Stimulated activated CD8-positive, alpha-beta memory T cell treated with anti-CD3 and anti-CD28 coated beads, Interleukin-4, amount 100 ng/mL, for 4 hours (primary cell): ENCODE measurements around the gene PARP8.
"Not testable (repeated sequence)": the region's sequence is repeated elsewhere in the genome, so short reads cannot be mapped to it uniquely, and the experiment has no call there.

Experiments
- DNase-seq, 2 donors: peaks; one replicate each; pipeline ENCODE4 v3.0.0-alpha.2; 2020; ENCODE audit warnings: low read depth in 2 of 2, low spot score in 1 of 2

PARP8 gene

GRCh38 chr5:50767588-50767987 is 101.2 kb downstream of the PARP8 start:
- DNase-seq = no peak

GRCh38 chr5:50768634-50769033 is 102.2 kb downstream of the PARP8 start:
- no peak for DNase-seq

- DNase-seq = no peak
Observed at GRCh38 chr5:50770441-50770840, 104.0 kb downstream of the PARP8 start.

GRCh38 chr5:50774446-50775175 is 108.2 kb downstream of the PARP8 start:
- not testable (repeated sequence) for DNase-seq

DNA sequence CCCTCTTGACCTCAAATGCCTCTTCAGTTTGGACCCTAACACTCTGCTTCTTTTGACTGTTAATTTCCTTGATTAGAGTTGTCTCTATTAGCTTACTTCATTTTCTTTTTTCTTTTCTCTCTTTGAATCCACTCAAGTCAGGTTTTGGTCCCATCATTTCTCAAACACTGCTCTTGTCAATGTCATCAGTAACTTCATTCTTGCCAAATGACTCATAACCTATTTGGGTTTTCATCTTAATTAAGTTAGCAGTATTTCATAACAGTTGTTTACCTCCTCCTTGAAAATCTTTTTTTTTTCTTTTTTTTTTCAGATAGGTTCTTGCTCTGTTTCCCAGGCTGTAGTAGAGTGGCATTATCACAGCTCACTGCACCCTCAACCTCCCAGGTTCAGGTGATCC is 119.6 kb downstream of the PARP8 start:
- DNase-seq = no peak

- DNase-seq = no peak
Observed at GRCh38 chr5:50791813-50792212, 125.4 kb downstream of the PARP8 start.

DNA sequence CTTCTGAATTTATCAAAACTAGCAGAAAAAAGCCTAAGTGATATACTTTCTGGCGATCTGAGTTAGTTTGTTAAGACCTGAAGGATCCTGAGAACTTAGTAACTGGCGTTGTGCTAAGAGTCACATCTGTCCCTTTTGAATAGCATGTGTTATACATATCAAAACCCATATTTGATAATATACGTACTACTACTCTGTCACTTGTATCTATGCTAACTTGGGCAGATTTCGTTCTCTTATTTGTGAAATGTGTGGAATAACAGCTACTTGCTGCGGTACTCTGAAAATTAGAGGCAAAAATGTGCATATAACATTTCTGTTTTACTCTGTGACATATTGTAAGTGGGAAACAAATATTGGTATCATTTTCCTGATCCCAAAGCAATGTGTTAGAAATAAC is 126.4 kb downstream of the PARP8 start:
- no peak for DNase-seq

DNA sequence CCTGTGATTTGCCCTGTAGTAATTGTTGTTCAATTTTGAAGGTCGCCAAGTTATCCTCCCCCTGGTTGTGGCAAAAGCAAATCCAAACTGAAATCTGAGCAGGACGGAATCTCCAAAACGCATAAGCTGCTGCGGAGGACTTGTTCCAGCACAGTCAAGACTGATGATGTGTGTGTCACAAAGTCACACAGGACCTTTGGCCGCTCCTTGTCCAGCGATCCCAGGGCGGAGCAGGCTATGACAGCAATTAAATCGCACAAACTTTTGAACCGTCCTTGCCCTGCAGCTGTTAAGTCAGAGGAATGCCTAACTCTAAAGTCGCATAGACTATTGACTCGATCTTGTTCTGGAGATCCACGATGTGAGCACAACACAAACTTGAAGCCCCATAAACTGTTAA is 128.4 kb downstream of the PARP8 start:
- DNase-seq = no peak

DNA sequence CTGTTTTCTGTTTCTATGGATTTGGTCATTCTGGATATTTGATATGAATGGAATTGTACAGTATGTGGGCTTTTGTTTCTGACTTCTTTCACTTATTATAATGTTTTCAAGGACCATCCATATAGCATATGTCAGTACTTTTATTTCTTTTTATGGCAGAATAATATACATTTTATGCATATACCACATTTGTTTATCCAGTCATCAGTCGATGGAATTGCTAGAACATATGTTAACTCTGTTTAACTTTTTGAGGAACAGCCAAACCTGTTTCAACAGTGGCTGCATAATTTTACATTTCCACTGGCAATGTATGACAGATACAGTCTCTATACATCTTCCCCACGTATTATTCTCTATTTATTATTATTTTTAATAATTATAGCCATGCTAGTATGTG is 131.6 kb downstream of the PARP8 start:
- no peak for DNase-seq

DNA sequence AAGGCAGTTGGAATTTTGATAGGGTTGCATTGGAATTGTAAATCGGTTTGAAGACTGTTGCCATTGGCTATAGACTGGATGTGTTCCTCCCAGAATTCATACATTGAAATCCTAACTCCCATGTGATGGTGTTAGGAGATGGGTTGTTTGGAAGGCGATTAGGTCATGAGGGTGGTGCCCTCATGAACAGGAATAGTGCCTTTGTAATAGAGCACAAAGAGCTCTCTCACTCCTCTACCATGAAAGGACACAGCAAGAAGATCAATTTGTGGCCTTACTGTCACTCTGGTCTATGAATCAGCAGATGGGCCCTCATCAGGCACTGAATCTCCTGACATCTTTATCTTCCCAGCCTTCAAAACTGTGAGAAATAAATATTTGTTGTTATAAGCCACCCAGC is 133.2 kb downstream of the PARP8 start:
- no peak for DNase-seq

GRCh38 chr5:50800410-50800809 is 134.0 kb downstream of the PARP8 start:
- no peak for DNase-seq

DNA sequence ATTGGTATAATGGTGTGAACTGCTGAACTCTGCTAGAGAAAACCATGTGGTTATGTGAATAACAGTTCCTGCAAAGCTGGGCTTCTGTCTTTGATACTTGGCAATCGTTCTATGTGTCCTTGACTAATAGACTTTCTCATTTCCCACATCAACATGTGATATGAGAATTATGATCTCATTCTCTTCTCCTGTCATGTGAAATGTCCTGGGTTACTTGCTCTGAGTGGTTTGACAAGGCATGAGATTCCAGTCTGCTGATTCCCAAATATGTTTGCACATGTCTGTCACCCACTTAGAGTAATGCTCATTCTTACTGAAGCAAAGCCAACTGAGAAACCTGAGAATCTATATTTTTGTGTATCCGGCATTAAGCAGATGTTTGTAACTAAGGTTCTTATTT is 141.2 kb downstream of the PARP8 start:
- no peak for DNase-seq

GRCh38 chr5:50808406-50808805 is 142.0 kb downstream of the PARP8 start:
- no peak for DNase-seq

GRCh38 chr5:50811746-50812145 is 145.3 kb downstream of the PARP8 start:
- DNase-seq = not testable (repeated sequence)

DNA sequence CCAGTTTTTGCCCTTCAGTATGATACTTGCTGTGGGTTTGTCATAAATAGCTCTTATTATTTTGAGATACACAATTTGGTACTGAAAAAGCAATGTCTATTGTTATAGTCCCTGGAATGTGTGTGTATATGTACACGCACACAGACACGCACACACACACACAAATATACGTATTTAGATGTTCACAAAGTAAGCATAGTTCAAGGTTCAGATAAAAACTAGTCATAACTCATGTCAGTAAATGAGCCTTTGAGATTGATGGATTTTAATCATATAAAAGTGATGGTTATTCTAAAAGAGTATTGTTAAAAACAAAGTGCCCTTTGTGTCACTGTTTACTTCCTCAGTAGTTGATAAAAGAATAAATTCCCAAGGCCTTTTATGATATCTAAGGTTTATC is 147.3 kb downstream of the PARP8 start:
- no peak for DNase-seq

DNA sequence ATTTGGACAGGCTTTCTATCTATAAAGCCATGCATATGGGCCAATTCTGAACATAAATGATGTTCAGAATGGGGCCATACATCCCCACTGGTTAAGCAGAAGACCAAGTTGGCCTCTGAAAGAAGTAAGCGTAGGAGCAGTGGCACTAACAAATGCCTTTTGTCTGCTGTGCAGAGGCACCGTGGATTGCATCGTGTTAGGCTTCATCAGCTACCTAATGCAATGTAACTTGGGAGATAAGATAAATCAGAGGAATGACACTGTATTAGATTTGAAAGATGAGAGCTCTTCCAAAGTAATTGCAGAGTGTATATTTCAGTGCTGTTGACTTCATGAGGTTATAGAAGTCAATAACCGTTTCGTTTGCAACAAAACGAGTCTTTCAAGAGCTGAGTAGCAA is 148.1 kb downstream of the PARP8 start:
- no peak for DNase-seq

DNA sequence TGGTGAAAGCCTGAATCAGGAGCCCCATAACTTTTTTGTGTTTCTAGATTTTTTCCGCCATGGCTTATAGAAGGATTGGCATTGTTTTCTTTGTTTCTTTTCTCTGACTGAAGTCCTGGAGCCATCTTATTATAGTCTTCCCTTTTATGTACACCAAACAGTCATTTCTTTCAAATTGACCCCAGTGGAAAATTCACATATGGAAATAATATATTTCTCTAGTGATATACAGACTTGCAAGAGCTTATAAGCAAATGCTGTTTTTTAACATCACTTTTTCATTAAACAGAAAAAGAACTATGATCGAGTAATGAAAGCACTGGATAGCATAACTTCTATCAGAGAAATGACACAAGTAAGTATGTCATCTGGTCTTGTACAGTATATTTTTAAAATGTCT is 155.6 kb downstream of the PARP8 start:
- no peak for DNase-seq

GRCh38 chr5:50822761-50823160 is 156.3 kb downstream of the PARP8 start:
- no peak for DNase-seq

DNA sequence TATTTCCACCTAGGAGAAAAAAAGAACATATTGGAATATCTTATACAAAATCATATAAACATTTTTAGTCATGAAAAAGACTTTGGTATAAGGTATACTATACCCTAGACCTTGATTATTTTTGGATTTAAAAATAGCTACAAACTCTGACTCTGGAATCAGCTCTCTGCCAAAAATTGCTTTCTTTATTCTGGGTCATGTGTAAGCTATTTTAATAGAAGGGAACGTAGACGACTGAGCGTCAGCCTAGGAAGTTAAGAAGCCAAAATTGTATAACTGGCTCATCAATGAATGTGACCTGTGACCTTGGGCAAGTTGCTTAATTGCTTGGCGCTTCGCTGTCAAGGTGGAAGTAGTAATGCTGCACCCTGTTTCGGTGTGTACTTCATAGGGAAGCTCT is 157.1 kb downstream of the PARP8 start:
- DNase-seq = no peak

GRCh38 chr5:50824109-50824508 is 157.7 kb downstream of the PARP8 start:
- DNase-seq = no peak

GRCh38 chr5:50827516-50828247 is 161.2 kb downstream of the PARP8 start:
- no peak for DNase-seq

DNA sequence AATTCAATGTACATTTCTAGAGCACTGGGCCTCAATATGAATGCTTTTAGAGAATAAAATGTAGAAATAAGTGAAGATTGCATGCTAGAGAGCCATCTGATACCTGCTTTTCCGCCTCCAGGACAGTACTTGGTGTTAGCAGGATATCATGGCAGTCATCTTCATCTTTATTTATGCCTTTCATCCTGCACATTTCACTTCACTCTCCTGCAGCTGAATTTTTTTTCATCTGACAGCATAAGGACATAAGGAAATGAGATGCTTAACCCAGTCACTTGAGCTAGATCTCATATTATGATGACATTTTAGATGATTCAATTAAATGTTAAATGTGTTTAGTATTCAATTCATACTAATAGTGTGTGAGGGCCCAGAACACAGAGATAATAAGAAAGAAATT is 162.6 kb downstream of the PARP8 start:
- DNase-seq = no peak
